Muscle layer of duodenum (tissue), 2 donors: ENCODE measurements around the gene UBE2H.

Experiments
- H3K27ac ChIP-seq: one replicate; pipeline ENCODE4 v1.7.0; 2013; ENCODE audit warnings: mild to moderate bottlenecking, low read length
- H3K27me3 ChIP-seq: one replicate; pipeline ENCODE4 v1.7.0; 2013; ENCODE audit warnings: low read depth, mild to moderate bottlenecking, control low read depth, low read length
- H3K36me3 ChIP-seq, 2 donors: one replicate each; pipeline ENCODE4 v1.7.0; 2013; ENCODE audit warnings: low read length in 2 of 2, control low read depth in 1 of 2, mild to moderate bottlenecking in 1 of 2; ENCODE audit not compliant: insufficient read depth in 2 of 2, control insufficient read depth in 1 of 2
- H3K4me1 ChIP-seq, 2 donors: one replicate each; pipeline ENCODE4 v1.7.0; 2013; ENCODE audit warnings: low read length in 2 of 2, mild to moderate bottlenecking in 2 of 2, control low read depth in 1 of 2, moderate library complexity in 1 of 2; ENCODE audit not compliant: insufficient read depth in 2 of 2, control insufficient read depth in 1 of 2
- H3K4me3 ChIP-seq, 2 donors: one replicate each; pipeline ENCODE4 v1.7.0; 2013; ENCODE audit warnings: low read length in 2 of 2, low read depth in 1 of 2, mild to moderate bottlenecking in 1 of 2
- H3K9me3 ChIP-seq, 2 donors: one replicate each; pipeline ENCODE4 v1.7.0; 2013; ENCODE audit warnings: low read length in 2 of 2, control low read depth in 1 of 2, mild to moderate bottlenecking in 1 of 2; ENCODE audit not compliant: control insufficient read depth in 1 of 2
- donor health status: healthy.

Gene UBE2H

DNA sequence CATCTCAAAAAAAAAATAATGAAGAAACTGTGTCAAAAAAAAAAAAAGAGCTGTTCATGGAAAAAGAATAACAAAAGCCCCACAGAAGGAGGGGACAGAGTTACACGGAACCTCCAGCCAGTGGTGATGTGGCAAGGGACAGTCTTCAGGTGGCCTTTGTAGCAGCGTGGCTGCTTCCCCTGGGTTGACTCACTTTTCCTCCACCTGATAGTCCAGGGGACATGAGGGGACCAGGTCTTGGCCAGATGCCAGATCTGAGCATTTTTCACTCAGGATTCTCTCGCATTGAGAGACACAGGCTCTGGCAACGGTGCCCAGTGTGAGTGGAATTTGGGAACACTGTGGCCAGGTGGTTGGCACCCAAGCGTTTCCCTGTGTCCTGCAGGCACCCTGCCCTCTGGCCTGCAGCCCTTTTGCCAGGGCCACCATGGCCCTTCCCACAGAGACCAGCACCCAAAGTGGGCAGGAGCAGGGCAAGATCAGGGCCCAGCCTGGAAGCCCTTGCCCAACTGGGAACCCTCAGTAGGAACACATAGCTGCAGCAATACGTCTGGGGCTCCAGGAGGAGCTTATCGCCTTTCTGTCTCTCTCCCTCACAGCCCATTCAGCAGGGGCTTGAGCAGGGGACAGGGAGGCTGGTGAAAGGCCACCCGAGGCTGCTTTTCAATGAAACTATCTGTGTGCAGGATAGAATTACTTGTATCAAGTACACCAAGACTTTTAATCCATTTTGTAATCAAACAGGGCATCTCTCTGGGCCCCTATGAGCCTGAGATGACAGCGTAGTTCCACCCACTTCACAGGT, 159.1 kb downstream of the UBE2H start:
- Histone ChIP-seq H3K27me3 (no peaks in the 10 kb centered on the region), H3K27ac (no peak overlapping the region), H3K4me1 (no peaks in the 10 kb centered on the region), H3K9me3 (no peaks in the 10 kb centered on the region), H3K4me3 (no peak overlapping the region), H3K36me3 (no peaks in the 10 kb centered on the region)

DNA sequence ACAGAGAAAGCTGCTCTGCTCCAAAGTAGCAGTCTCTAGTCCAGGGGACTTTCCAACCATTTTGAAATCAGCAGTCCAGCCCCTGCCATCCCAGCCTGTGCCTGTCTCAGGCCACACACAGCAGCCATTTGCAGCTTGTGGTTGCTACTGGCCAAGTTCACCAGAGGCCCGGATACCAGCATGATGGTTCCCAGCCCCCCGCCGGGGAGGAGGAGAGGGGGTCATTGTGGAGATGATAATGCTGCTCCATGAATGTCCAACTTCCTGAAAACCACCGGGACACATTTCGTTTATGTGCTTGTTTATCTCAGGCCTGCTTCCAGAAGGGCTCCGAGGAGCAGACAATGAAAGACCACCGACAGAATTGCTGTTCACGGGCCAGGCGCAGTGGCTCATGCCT, 160.0 kb downstream of the UBE2H start:
- peaks cover under 1% of the 10 kb centered on the region for H3K27me3 ChIP-seq
- no peak overlapping the region for H3K27ac ChIP-seq
- no peaks in the 10 kb centered on the region for H3K9me3 ChIP-seq
- no peak overlapping the region for H3K4me3 ChIP-seq
- no peaks in the 10 kb centered on the region for H3K4me1 ChIP-seq
- H3K36me3 ChIP-seq, result no peaks in the 10 kb centered on the region

DNA sequence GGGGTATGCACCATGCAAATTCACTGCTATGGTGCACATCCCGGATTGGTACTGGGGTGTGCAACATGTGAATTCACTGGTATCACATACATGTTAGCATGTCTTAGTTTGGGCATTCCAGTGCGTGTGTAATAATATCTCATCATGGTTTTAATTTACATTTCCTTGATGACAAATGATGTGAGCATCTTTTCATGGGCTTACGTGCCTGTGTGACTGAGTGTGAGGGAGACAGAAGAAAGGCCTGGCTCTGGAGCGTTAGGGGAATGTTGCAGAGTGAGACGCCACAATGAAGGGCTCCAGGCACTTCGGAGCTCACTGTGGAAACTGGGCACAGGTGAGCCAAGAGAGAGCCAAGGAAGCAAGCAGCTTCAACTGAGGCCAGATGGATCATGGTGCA, 162.6 kb downstream of the UBE2H start:
- Histone ChIP-seq H3K27ac (no peak overlapping the region), H3K27me3 (peaks cover 23% of the 10 kb centered on the region), H3K4me3 (no peak overlapping the region), H3K4me1 (peaks cover 0 to 11% of the 10 kb centered on the region in 2 donors), H3K36me3 (no peaks in the 10 kb centered on the region), H3K9me3 (no peaks in the 10 kb centered on the region)

DNA sequence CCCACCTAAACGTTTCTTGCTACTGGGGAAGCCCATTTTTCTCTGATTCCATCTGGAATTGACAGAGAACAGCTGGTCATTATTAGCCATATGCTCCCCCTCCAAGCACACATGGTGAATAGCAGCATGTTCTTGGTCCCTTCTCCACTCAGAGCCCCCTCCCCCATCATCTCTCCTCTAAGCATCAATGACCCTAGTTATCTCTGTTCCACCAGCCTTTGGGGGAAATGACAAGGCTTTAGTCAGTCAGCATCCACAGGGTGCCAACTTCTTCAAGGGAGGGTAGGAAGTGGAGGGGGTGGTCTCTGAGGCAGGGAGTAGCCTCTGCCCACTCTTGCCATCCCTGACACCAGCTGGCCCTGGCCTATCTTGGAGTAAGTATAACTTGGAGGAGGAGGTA, 163.1 kb downstream of the UBE2H start:
- peaks cover 28% of the 10 kb centered on the region for H3K27me3 ChIP-seq
- no peak overlapping the region for H3K27ac ChIP-seq
- no peaks in the 10 kb centered on the region for H3K36me3 ChIP-seq
- no peak overlapping the region for H3K4me3 ChIP-seq
- H3K9me3 ChIP-seq, result no peaks in the 10 kb centered on the region
- peaks cover 0 to 16% of the 10 kb centered on the region in 2 donors for H3K4me1 ChIP-seq

DNA sequence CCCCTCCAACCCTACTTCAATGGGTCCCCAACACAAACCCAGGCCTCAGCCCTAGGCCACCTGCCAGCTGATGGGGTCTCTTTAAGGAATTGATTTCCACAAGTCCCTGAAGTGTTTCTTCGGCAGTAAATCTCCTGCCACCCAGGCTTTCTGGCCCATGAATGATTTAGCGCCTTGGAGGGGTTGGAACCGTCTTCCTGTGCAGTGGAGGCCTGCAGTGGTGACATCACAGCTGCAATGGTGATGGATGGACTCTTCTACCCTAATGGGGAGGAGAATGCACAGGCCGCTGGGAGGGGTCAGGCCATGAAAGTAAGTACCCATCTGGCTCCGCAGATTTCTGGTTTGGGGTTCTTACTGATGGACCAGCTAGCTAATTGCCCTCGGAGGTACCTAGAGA, 163.8 kb downstream of the UBE2H start:
- Histone ChIP-seq H3K36me3 (no peaks in the 10 kb centered on the region), H3K9me3 (no peaks in the 10 kb centered on the region), H3K27me3 (peaks cover 30% of the 10 kb centered on the region), H3K4me1 (peaks cover 0 to 21% of the 10 kb centered on the region in 2 donors), H3K4me3 (no peak overlapping the region), H3K27ac (no peak overlapping the region)

DNA sequence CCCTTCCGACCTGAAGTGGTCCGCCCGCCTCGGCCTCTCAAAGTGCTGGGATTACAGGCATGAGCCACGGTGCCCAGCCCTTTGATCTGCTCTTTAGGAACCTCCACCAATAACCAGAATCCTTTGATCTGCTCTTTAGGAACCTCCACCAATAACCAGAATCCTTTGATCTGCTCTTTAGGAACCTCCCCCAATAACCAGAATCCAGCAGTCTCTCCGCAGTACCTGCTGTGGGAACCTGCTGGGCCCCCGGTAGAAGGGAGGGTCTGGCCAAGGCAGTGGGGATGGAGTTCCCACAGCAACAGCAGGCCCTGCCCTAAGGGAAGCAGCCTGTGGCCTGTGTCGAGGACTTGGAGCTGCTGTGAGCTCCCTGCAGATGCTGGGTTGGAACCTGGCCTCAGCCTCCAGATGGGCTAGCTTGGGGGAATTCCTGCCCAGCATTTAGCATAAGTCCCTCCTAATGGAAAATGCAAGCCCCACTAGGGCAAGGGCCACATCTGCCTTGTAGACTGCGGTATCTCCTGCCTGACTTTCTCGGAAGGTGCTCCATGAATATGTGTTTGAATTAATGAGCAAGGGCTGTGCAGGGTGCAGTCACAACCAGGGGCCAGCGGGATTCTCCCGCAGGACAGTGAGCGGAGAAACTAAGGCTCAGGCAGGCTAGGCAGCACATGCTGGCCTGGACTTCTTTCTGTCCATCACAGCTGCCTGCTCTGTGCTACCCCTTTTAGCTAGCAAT, 165.8 kb downstream of the UBE2H start:
- Histone ChIP-seq H3K36me3 (no peaks in the 10 kb centered on the region), H3K4me1 (peaks cover 3 to 37% of the 10 kb centered on the region in 2 donors), H3K4me3 (no peak overlapping the region), H3K9me3 (no peaks in the 10 kb centered on the region), H3K27me3 (peaks cover 48% of the 10 kb centered on the region), H3K27ac (no peak overlapping the region)

DNA sequence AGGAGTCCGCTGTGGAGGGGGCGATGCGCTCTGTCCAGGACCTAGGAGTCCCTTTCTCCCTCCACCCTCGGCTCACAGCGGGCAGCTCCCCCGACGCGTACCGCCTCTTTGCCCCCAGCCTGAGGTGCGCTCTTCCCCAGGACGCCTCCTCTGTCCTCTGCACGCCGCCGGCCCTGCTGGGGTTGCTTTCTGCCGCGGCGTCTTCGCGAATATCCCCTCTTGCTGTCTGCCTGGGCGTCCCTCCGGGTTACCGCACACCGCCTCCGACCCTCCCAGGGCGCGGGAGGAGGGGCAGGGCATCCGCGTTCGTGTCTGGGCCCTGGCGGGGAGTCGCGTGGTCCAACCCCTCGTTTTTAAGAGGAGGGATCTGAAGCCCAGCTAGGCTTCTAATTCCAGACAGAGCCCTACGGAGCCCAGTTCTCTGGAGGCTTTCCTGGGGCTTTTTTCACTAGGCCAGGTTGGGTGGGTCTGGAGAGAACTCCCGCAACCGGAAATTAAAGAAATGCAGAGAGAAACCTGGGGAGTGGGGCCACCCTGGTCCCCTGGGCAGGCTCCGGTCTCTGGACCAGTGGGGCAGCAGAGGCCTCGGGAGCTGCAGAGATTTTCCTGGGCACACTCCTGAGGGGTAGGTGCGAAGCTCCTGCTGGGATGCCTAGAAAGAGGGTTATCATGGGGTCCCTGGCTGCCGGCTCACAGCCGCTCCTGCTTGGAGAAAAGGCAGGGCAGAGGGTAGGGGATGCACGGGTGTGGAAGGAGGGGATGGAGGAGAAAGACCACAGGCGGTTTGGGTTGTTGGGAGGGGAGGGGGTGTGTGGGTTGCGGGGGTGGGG, 166.9 kb downstream of the UBE2H start:
- Histone ChIP-seq H3K36me3 (no peaks in the 10 kb centered on the region), H3K27ac (no peak overlapping the region), H3K4me3 (peak overlapping the region; percentile 16 to 30), H3K9me3 (no peaks in the 10 kb centered on the region), H3K27me3 (peaks cover 59% of the 10 kb centered on the region), H3K4me1 (peaks cover 3 to 48% of the 10 kb centered on the region in 2 donors)

DNA sequence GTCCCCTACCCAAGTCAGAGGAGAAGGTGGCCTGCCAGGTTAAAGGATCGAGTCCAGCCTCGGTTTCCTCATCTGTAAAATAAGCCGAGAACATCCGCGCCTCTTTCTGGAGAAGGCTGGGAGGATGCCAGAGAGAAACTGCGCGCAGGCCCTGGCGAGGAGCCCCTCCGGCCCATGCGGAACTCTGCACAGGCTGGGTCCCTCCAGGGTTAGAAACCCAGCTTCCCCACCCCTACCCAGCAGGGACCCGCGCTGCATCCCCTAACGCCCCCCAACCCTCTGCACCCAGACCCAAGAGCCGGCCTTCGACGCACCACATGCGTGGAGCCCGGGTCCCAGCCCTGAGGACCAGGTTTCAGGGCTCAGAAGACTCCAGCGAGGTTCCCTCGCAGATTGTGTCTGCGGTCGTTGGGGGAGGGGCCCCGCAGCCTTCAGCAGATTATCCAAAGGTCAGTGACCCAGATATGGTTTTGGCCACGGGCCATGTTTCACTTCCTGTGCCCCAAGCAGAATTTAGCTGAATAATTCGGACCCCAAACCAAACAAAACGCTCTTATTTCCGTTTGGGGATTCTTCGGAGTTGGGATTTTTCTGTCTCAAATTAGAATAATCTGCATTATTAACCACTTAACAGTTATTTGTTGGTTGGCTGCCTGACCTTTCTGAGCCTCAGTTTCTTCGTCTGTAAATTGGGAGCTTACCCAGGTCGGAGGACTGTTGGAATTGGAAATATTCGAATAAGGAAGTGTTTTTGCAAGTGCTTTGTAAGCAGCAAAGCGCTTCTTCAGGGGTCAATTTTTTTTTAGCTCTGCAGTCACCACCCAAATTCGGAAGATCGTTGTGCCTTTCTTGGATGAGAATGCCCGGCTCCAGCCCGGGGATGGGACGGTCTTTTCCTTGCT, 167.7 kb downstream of the UBE2H start:
- H3K4me3 ChIP-seq, result peak overlapping the region; percentile 25 to 30
- H3K4me1 ChIP-seq, result peaks cover 3 to 57% of the 10 kb centered on the region in 2 donors
- H3K27me3 ChIP-seq, result peaks cover 61% of the 10 kb centered on the region
- H3K27ac ChIP-seq, result no peak overlapping the region
- H3K36me3 ChIP-seq, result no peaks in the 10 kb centered on the region
- no peaks in the 10 kb centered on the region for H3K9me3 ChIP-seq

DNA sequence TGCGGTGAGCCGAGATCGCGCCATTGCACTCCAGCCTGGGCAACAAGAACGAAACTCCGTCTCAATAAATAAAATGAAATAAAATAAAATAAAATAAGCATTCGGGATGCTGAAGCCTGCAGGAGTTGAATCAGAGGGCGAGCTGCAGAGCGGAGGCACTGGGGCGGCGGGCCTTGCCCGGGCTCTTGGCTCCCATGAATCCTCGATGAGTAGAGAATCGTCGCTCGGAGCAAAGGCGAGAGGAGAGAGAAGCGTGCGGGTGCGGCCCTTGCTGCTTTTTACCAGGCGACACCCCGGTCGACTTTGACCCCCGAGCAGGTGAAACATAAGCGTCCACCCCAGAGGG, 168.3 kb downstream of the UBE2H start:
- Histone ChIP-seq H3K27me3 (peaks cover 62% of the 10 kb centered on the region), H3K9me3 (no peaks in the 10 kb centered on the region), H3K4me3 (peak overlapping the region in 1 of 2 donors; percentile 25), H3K36me3 (no peaks in the 10 kb centered on the region), H3K4me1 (peaks cover 3 to 63% of the 10 kb centered on the region in 2 donors), H3K27ac (no peak overlapping the region)

DNA sequence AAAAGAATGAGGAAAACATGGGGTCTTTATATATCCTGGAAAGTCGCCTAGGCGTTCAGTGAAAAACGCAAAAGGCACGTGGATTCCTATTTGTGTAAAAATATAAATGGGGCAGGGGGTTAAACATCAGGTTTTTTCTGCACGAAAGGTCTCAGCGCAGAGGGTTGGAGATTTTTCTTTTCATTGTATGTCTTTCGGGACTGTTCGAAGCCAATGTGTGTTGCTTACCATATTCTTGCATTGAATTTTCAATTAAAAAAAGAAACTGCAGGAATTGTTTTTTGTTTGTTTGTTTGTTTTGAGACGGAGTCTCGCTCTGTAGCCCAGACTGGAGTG, 169.2 kb downstream of the UBE2H start:
- H3K4me3 ChIP-seq, result peak overlapping the region in 1 of 2 donors; percentile 16
- H3K9me3 ChIP-seq, result no peaks in the 10 kb centered on the region
- no peak overlapping the region for H3K27ac ChIP-seq
- H3K36me3 ChIP-seq, result no peaks in the 10 kb centered on the region
- H3K4me1 ChIP-seq, result peaks cover 3 to 71% of the 10 kb centered on the region in 2 donors
- H3K27me3 ChIP-seq, result peaks cover 71% of the 10 kb centered on the region
